HEK293 (cell line): ENCODE results near the gene PLD3.

Experiments
- ZNF621 ChIP-seq: fragments of 450-650 bp; formaldehyde crosslinking; IDR thresholded peaks from 2 replicates; pipeline ENCODE4 v1.5.1; 2017; ENCODE audit warnings: missing biosample characterization, missing genetic modification characterization
- TF ChIP-seq, protein P1 (sequence below): fragments of 450-650 bp; formaldehyde crosslinking; IDR thresholded peaks from 2 replicates; pipeline ENCODE4 v1.5.1; 2016; ENCODE audit warnings: missing biosample characterization, missing genetic modification characterization

DNA sequence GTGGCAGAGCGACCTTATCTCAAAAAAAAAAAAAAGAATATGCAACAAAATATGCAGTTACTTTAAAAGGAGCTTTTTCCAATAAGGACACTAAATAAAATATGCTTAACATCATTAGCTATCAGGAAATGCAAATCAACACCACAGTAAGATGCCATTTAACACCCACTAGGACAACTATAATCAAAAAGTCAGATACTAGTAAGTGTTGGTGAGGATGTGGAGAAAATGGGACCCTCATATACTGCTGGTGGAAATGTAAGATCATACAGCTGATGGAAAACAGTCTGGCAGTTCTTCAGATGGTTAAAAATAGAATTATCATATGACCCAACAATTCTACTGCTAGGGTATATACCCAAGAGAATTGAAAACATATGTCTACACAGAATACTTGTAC is 38.8 kb upstream of the PLD3 start:
- TF ChIP-seq, protein P1, sequence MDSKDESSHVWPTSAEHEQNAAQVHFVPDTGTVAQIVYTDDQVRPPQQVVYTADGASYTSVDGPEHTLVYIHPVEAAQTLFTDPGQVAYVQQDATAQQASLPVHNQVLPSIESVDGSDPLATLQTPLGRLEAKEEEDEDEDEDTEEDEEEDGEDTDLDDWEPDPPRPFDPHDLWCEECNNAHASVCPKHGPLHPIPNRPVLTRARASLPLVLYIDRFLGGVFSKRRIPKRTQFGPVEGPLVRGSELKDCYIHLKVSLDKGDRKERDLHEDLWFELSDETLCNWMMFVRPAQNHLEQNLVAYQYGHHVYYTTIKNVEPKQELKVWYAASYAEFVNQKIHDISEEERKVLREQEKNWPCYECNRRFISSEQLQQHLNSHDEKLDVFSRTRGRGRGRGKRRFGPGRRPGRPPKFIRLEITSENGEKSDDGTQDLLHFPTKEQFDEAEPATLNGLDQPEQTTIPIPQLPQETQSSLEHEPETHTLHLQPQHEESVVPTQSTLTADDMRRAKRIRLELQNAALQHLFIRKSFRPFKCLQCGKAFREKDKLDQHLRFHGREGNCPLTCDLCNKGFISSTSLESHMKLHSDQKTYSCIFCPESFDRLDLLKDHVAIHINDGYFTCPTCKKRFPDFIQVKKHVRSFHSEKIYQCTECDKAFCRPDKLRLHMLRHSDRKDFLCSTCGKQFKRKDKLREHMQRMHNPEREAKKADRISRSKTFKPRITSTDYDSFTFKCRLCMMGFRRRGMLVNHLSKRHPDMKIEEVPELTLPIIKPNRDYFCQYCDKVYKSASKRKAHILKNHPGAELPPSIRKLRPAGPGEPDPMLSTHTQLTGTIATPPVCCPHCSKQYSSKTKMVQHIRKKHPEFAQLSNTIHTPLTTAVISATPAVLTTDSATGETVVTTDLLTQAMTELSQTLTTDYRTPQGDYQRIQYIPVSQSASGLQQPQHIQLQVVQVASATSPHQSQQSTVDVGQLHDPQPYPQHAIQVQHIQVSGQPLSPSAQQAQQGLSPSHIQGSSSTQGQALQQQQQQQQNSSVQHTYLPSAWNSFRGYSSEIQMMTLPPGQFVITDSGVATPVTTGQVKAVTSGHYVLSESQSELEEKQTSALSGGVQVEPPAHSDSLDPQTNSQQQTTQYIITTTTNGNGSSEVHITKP (tag by site-specific recombination) = no peak
- no peak for TF ChIP-seq ZNF621
